ENCODE results near the gene C19orf25.
"Not testable (repeated sequence)": the region's sequence is repeated elsewhere in the genome, so short reads cannot be mapped to it uniquely, and the experiment has no call there.

The C19orf25 gene

DNA sequence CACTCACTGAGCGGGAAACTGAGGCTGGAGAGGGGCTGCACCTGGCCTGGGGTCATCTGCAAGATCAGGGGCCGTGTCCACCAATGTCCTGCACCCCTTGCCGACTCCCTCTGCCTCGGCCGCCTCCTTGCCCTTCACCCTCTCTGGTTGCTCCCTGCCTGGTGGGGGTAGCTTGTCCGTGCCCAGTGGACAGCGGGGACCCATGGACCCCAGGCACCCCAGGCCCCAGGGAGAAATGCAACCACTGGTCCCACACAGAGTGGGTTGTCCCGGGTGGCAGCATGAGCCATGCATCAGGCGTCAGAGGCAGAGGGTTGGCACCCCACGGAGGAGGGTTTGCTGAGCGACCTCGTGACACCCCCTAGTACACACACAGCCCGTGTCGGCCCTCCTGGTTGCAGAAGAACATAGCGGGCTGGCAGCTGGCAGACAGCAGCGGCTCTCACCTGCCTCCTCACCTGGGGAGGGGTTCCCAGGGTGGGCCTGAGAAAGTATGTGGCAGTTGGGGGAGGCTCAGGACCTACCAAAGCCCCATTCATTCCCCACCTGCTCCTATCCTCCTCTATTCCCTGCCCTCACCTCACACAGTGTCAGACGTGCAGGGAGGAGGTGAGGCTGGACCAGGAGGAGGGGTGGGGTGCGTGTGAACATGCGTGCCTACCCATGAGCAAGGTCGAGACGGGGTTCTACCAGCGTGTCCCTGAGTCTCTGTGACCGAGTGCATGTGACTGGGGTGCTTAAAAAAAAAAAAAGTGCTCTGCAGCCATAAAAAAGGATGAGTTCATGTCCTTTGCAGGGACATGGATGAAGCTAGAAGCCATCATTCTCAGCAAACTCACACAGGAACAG lies 25.1 kb upstream of the C19orf25 start:
- TF ChIP-seq, protein P1, sequence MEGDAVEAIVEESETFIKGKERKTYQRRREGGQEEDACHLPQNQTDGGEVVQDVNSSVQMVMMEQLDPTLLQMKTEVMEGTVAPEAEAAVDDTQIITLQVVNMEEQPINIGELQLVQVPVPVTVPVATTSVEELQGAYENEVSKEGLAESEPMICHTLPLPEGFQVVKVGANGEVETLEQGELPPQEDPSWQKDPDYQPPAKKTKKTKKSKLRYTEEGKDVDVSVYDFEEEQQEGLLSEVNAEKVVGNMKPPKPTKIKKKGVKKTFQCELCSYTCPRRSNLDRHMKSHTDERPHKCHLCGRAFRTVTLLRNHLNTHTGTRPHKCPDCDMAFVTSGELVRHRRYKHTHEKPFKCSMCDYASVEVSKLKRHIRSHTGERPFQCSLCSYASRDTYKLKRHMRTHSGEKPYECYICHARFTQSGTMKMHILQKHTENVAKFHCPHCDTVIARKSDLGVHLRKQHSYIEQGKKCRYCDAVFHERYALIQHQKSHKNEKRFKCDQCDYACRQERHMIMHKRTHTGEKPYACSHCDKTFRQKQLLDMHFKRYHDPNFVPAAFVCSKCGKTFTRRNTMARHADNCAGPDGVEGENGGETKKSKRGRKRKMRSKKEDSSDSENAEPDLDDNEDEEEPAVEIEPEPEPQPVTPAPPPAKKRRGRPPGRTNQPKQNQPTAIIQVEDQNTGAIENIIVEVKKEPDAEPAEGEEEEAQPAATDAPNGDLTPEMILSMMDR (IDR thresholded peaks at IDR 0.05; ENCODE audit: control extremely low read depth, extremely low read depth, low read depth, missing control alignments) = no peak

GRCh38 chr19:1503089-1503924 lies 24.3 kb upstream of the C19orf25 start:
- peak; percentile 80 for DNase-seq (ENCODE audit: extremely low spot score)
- POLR2A ChIA-PET = no interaction called here
- TF ChIP-seq, protein P1 (IDR thresholded peaks at IDR 0.05; ENCODE audit: control extremely low read depth, extremely low read depth, low read depth, missing control alignments) = peak; percentile 71
- CTCF ChIA-PET = interaction anchor here (0.8 to 1.1 kb wide), 4 partner anchors 11 to 43 kb away, joined by 3 to 4 read pairs (median 3); partner anchors contain the start of gene REEP6

More for the DNA sequence above, 25.1 kb upstream of the C19orf25 start:
- DNase-seq (ENCODE audit: extremely low spot score) = no peak
- CTCF ChIA-PET = interaction anchor here (0.7 to 1.1 kb wide), 3 partner anchors 13 to 195 kb away, joined by 3 to 4 read pairs (median 3); partner anchors contain the start of gene REEP6
- POLR2A ChIA-PET = no interaction called here

DNA sequence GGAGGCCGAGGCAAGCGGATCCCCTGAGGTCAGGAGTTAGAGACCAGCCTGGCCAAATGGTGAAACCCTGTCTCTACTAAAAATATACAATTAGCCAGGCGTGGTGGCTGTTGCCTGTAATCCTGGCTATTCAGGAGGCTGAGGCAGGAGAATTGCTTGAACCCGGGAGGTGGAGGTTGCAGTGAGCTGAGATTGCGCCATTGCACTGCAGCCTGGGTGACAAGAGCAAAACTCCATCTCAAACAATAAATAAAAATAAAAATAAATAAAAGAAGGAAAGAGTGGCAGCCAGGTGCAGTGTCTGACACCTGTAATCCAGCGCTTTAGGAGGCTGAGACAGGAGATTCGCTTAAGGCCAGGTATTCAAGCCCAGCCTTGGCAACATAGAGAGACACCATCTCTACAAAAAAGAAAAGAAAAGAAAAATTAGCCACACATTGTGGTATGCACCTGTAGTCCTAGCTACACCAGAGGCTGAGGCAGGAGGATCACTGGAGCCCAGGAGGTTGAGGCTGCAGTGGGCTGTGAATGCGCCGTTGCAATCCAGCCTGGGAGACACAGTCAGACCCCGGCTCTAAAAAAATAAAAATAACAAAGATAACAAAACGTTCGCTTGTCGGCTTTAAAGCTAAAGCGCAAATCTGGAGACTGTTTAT lies 23.5 kb upstream of the C19orf25 start:
- TF ChIP-seq, protein P1 (IDR thresholded peaks at IDR 0.05; ENCODE audit: control extremely low read depth, extremely low read depth, low read depth, missing control alignments) = no peak
- ChIA-PET CTCF (interaction anchor here (0.9 kb wide), 2 partner anchors 10 to 12 kb away, joined by 3 read pairs; no protein-coding TSS in a partner anchor), POLR2A (no interaction called here)
- no peak for DNase-seq (ENCODE audit: extremely low spot score)

GRCh38 chr19:1501200-1501595 lies 22.2 kb upstream of the C19orf25 start:
- TF ChIP-seq, protein P1 (IDR thresholded peaks at IDR 0.05; ENCODE audit: control extremely low read depth, extremely low read depth, low read depth, missing control alignments) = no peak
- CTCF ChIA-PET = interaction anchor here (0.8 kb wide), 1 partner anchor 11 kb away, joined by 3 read pairs; no protein-coding TSS in a partner anchor
- POLR2A ChIA-PET = no interaction called here
- no peak for DNase-seq (ENCODE audit: extremely low spot score)

- DNase-seq (ENCODE audit: extremely low spot score); CTCF ChIA-PET; POLR2A ChIA-PET: not testable (repeated sequence)
Measured at GRCh38 chr19:1499231-1499630, 20.2 kb upstream of the C19orf25 start.

GRCh38 chr19:1497578-1498235 lies 18.7 kb upstream of the C19orf25 start:
- ChIA-PET CTCF (interaction anchor here (1.3 kb wide), 1 partner anchor 328 kb away, joined by 3 read pairs; no protein-coding TSS in a partner anchor), POLR2A (no interaction called here)
- TF ChIP-seq, protein P1 (IDR thresholded peaks at IDR 0.05; ENCODE audit: control extremely low read depth, extremely low read depth, low read depth, missing control alignments) = no peak
- DNase-seq (ENCODE audit: extremely low spot score) = no peak

Measured in GM10248 (cell line).